GM23248 (cell line): ENCODE measurements around the gene CTSD. TPM values are rescaled to one million over a fixed set of nuclear protein-coding genes. Genes with fewer than 3 reads are reported as not detected.

Experiments
- DNase-seq: peaks from one replicate; pipeline ENCODE4 v3.0.0-alpha.2; 2015
- H2AFZ ChIP-seq: fragments of 200-600 bp; sonication (generic); 2 replicates; pipeline ENCODE4 v1.6.1; 2016; ENCODE audit warnings: antibody characterized with exemption
- H3F3A ChIP-seq: fragments of 200-600 bp; sonication (generic); 2 replicates; pipeline ENCODE4 v1.6.1; 2016; ENCODE audit warnings: mild to moderate bottlenecking, antibody characterized with exemption, mixed run types; ENCODE audit not compliant: insufficient read depth
- H3K27ac ChIP-seq: fragments of 200-600 bp; sonication (generic); 2 replicates; pipeline ENCODE4 v1.5.1; 2016; ENCODE audit warnings: mild to moderate bottlenecking
- H3K27me3 ChIP-seq: fragments of 200-600 bp; sonication (generic); replicated peaks from 2 replicates; pipeline ENCODE4 v1.6.1; 2016; ENCODE audit warnings: mild to moderate bottlenecking; ENCODE audit not compliant: insufficient read depth
- H3K36me3 ChIP-seq: fragments of 200-600 bp; sonication (generic); 2 replicates; pipeline ENCODE4 v1.6.1; 2016; ENCODE audit warnings: low read depth, mild to moderate bottlenecking
- H3K4me1 ChIP-seq: fragments of 200-600 bp; sonication (generic); 2 replicates; pipeline ENCODE4 v1.6.1; 2016; ENCODE audit warnings: mild to moderate bottlenecking; ENCODE audit not compliant: insufficient read depth
- H3K4me2 ChIP-seq: fragments of 200-600 bp; sonication (generic); one replicate; pipeline ENCODE4 v1.6.1; 2016; ENCODE audit warnings: mild to moderate bottlenecking; ENCODE audit not compliant: unreplicated experiment
- H3K4me3 ChIP-seq: fragments of 200-600 bp; sonication (generic); 2 replicates; pipeline ENCODE4 v1.5.1; 2016; ENCODE audit warnings: mild to moderate bottlenecking
- H3K79me2 ChIP-seq: fragments of 200-600 bp; sonication (generic); 2 replicates; pipeline ENCODE4 v1.6.1; 2016; ENCODE audit warnings: mild to moderate bottlenecking; ENCODE audit not compliant: insufficient read depth
- H3K9ac ChIP-seq: fragments of 200-600 bp; sonication (generic); 2 replicates; pipeline ENCODE4 v1.6.1; 2016; ENCODE audit warnings: mild to moderate bottlenecking
- H3K9me2 ChIP-seq: fragments of 200-600 bp; sonication (generic); 2 replicates; pipeline ENCODE4 v1.6.1; 2016; ENCODE audit warnings: mixed run types, mild to moderate bottlenecking, moderate library complexity; ENCODE audit not compliant: insufficient read depth
- H3K9me3 ChIP-seq: fragments of 200-600 bp; sonication (generic); one replicate; pipeline ENCODE4 v1.6.1; 2017; ENCODE audit warnings: low read depth
- H4K20me1 ChIP-seq: fragments of 200-600 bp; sonication (generic); 2 replicates; pipeline ENCODE4 v1.6.0; 2016; ENCODE audit not compliant: insufficient read depth
- EZH2 ChIP-seq: fragments of 200-600 bp; sonication (generic); IDR thresholded peaks from 2 replicates; pipeline ENCODE4 v1.6.1; 2018; ENCODE audit warnings: antibody characterized with exemption, mild to moderate bottlenecking; ENCODE audit not compliant: insufficient read depth, poor library complexity, severe bottlenecking
- EZH2phosphoT487 ChIP-seq: fragments of 200-600 bp; sonication (generic); IDR thresholded peaks from 2 replicates; pipeline ENCODE4 v1.6.1; 2018; ENCODE audit warnings: antibody characterized with exemption, moderate library complexity, mild to moderate bottlenecking, low read depth; ENCODE audit not compliant: insufficient read depth
- WGBS, 2 experiments: methylation state at CpG; one replicate each; pipeline ENCODE4 v1.1.6; 2015 to 2017; ENCODE audit warnings: low lambda C conversion rate in 2 of 2, low coverage in 1 of 2; ENCODE audit errors: missing lambda C conversion rate in 2 of 2; 5-methylcytosine and 5-hydroxymethylcytosine counted together
- in situ Hi-C: fragments of 300-500 bp; cut with MboI; formaldehyde crosslinking; loops from 2 replicates; pipeline ENCODE4 v1.15.0; 2020
- polyA plus RNA-seq: library from polyadenylated mRNA; unstranded; fragments of >200 nt; fragmentation: Nextera tagmentation; extraction: Ambion mirVana; gene quantifications from 2 replicates; pipeline ENCODE4 v1.2.1, GENCODE V29; 2016
- total RNA-seq: library from RNA; depleted of rRNA; stranded (reverse); fragments of >200 nt; shearing (Covaris generic); gene quantifications from 2 replicates; pipeline ENCODE4 v1.2.3, GENCODE V29; 2014

The CTSD gene
- total and polyA plus RNA-seq, 2 experiments from 2014 or later = 305 to 321 TPM

DNA sequence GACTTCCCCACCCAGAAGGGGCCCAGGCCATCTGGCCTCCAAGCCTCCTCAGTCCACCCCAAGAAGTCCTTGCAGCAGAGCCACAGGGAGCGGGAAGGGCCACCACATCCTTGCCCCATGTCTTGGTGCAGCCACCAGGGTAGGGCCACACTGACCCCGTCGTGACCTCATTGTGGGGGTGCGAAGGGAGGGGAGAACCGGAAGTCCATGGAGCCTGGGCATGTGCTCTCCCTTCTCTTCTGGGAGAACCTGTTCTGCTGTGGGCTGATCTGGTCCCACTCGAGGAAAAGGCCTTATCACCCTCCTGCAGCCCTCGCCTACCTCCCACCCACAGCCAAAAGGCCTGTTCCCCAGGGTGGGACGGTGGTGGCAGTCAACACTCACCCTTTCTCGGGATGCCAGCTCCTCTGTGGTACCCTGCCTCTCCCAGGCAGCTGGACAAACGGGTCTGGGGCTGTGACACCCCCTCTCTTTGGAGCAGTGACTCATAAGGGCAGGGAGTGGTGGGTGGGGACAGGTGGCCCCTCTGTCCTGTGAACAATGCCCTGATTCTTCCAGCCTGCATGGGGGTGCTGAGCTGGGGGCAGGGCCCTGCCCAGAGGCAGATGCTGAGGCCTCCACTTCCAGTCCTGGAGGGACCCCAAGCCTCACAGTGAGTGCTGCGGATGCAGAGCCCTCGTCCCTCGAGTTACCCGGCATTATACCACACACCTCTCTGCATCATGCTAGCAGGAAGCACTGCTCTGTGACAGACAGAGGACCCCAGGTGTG is 14.6 kb upstream of the CTSD start:
- no peaks in the 10 kb centered on the region for H3K27me3 ChIP-seq
- H3K27ac ChIP-seq = no peak overlapping the region
- H3F3A ChIP-seq = no peaks in the 10 kb centered on the region
- no peak overlapping the region for H3K4me3 ChIP-seq
- H3K9ac ChIP-seq = no peak overlapping the region
- no peaks in the 10 kb centered on the region for H3K9me2 ChIP-seq
- no peaks in the 10 kb centered on the region for H4K20me1 ChIP-seq
- no peaks in the 10 kb centered on the region for H3K9me3 ChIP-seq
- H3K4me2 ChIP-seq = no peak overlapping the region
- in situ Hi-C loops = no loop called here
- H3K4me1 ChIP-seq = no peaks in the 10 kb centered on the region
- no peaks in the 10 kb centered on the region for H3K79me2 ChIP-seq
- WGBS, 2 experiments = 71 to 76% methylated on average over 12 to 13 of the region's 14 CpGs
- no peaks in the 10 kb centered on the region for H3K36me3 ChIP-seq
- no peak overlapping the region for H2AFZ ChIP-seq
- no peak for DNase-seq
- TF ChIP-seq EZH2 (no peak), EZH2phosphoT487 (no peak)

DNA sequence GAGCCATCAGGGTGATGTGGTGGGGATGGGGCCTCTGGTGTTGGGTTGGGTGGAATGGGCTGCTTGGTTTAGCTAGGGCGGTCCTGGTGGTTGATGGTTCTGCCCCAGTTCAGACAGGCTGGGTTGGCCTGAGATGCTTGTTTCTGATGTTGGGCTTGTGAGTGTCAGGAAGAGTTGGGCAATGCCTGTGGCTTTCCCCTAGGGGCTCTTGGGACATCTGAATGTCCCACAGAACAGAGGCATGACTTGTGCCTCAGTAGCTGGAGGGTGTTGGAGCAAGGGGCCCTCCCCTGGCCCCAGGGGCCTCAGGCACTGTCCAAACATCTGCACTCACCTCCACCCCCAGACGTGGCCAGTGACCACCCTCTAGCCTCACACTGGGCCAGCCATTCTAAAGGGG is 14.0 kb upstream of the CTSD start:
- in situ Hi-C loops = no loop called here
- no peak for DNase-seq
- Histone ChIP-seq H3K9me2 (no peaks in the 10 kb centered on the region), H3F3A (no peaks in the 10 kb centered on the region), H3K27me3 (no peaks in the 10 kb centered on the region), H3K27ac (no peak overlapping the region), H4K20me1 (no peaks in the 10 kb centered on the region), H3K4me2 (no peak overlapping the region), H3K4me1 (peaks cover under 1% of the 10 kb centered on the region; the same call in 1 of the 2 replicates), H3K36me3 (no peaks in the 10 kb centered on the region), H3K9me3 (no peaks in the 10 kb centered on the region), H3K4me3 (no peak overlapping the region), H2AFZ (no peak overlapping the region), H3K9ac (no peak overlapping the region), H3K79me2 (no peaks in the 10 kb centered on the region)
- TF ChIP-seq EZH2phosphoT487 (no peak), EZH2 (no peak)
- WGBS, 2 experiments = 54 to 75% methylated on average over 1 to 2 of the region's 2 CpGs

DNA sequence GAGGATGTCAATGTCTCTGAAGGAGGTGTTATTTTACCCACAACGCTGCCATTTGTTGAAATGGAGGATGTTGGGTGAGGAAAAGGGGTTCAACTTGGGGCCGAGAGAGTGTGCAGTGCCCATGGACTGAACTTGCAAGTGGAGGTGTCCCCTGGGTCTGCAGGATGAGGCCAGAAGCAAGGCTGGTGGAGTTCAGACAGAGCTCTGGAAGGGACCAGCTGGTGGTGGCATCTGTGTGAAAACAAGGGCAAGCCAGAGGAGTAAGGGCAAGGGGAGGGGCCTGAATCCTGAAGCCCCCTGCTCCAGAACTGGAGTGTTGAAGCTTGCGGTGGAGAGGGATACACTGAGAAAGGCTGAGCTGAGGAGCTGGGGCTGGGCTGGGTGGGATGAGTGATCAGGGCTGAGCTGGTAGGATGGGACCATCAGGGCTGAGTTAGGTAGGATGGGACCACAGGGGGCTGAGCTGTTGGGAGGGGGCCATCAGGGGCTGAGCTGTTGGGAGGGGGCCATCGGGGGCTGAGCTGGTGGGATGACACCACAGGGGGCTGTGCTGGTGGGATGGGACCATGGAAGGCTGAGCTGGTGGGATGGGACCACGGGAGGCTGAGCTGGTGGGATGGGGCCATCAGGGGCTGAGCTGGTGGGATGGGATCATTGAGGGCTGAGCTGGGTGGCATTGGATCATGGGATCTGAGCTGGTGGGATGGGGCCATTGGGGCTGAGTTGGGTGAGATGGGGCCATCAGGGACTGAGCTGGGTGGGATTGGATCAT is 13.4 kb upstream of the CTSD start:
- no peaks in the 10 kb centered on the region for H3K9me2 ChIP-seq
- peaks cover 6% of the 10 kb centered on the region for H3K4me1 ChIP-seq
- H3K4me3 ChIP-seq = no peak overlapping the region
- no peak overlapping the region for H2AFZ ChIP-seq
- H3K36me3 ChIP-seq = no peaks in the 10 kb centered on the region
- TF ChIP-seq EZH2phosphoT487 = no peak
- TF ChIP-seq EZH2 = no peak
- 65 to 70% methylated on average over 5 of the region's 5 CpGs for WGBS, 2 experiments
- no peaks in the 10 kb centered on the region for H3K27me3 ChIP-seq
- DNase-seq = no peak
- no peak overlapping the region for H3K27ac ChIP-seq
- no peak overlapping the region for H3K9ac ChIP-seq
- H3F3A ChIP-seq = peaks cover 2% of the 10 kb centered on the region
- in situ Hi-C loops = no loop called here
- no peak overlapping the region for H3K4me2 ChIP-seq
- H3K9me3 ChIP-seq = no peaks in the 10 kb centered on the region
- no peaks in the 10 kb centered on the region for H4K20me1 ChIP-seq
- no peaks in the 10 kb centered on the region for H3K79me2 ChIP-seq

DNA sequence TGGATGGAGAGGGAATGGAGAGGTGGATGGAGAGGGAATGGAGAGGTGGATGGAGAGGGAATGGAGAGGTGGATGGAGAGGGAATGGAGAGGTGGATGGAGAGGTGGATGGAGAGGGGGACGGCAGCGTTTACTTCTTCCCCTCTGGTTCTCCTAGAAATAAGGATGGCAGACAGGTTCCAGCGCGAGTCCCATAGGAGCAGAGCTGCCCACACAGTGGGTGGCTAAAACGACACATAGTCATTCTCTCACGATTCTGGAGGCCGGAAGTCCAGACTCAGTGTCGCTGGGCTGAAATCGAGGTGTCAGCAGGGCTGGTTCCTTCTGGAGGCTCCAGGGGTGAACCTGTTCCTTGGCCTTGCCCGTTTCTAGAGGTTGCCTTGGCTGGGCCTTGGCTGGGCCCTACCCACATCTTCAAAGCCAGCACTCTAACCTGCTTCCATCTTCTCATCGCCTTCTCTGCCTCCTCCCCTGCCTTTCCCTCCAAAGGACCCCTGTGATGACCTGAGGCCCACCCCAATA is 12.7 kb upstream of the CTSD start:
- no peak overlapping the region for H3K4me2 ChIP-seq
- H3F3A ChIP-seq = peaks cover 8% of the 10 kb centered on the region
- no peaks in the 10 kb centered on the region for H4K20me1 ChIP-seq
- in situ Hi-C loops = no loop called here
- H3K9me3 ChIP-seq = no peaks in the 10 kb centered on the region
- no peak overlapping the region for H2AFZ ChIP-seq
- no peak for TF ChIP-seq EZH2
- no peak for TF ChIP-seq EZH2phosphoT487
- H3K27me3 ChIP-seq = no peaks in the 10 kb centered on the region
- H3K4me3 ChIP-seq = no peak overlapping the region
- DNase-seq = no peak
- peaks cover 13% of the 10 kb centered on the region for H3K4me1 ChIP-seq
- no peaks in the 10 kb centered on the region for H3K79me2 ChIP-seq
- H3K9me2 ChIP-seq = no peaks in the 10 kb centered on the region
- H3K27ac ChIP-seq = no peak overlapping the region
- H3K36me3 ChIP-seq = no peaks in the 10 kb centered on the region
- 67 to 74% methylated on average over 9 to 11 of the region's 11 CpGs for WGBS, 2 experiments
- no peak overlapping the region for H3K9ac ChIP-seq
